ENCODE results near the gene COL27A1.
A peak's percentile ranks its signal among the peaks of the same experiment; 100 is the strongest.

Gene COL27A1

GRCh38 chr9:114282926-114283325, 127.6 kb downstream of the COL27A1 start (continued):
- TF ChIP-seq PRDM10 (tag by site-specific recombination; IDR thresholded peaks at IDR 0.05) (no peak), ZBTB8A (tag by site-specific recombination; IDR thresholded peaks at IDR 0.05) (no peak), REST (tag by site-specific recombination; IDR thresholded peaks at IDR 0.05) (no peak), ZNF629 (tag by site-specific recombination; IDR thresholded peaks at IDR 0.05) (peak; percentile 51; the same call in 1 of the 2 replicates), ZNF221 (tag by site-specific recombination; IDR thresholded peaks at IDR 0.05; ENCODE audit: borderline replicate concordance) (no peak), ZNF2 (tag by site-specific recombination; IDR thresholded peaks at IDR 0.05) (no peak), ZNF341 (tag by site-specific recombination; IDR thresholded peaks at IDR 0.05; ENCODE audit: low read depth) (no peak), ZNF660 (tag by site-specific recombination; IDR thresholded peaks at IDR 0.05) (0 out of 2 replicates have a peak, but pooled peaks have one; percentile 25), MZF1 (tag by site-specific recombination; IDR thresholded peaks at IDR 0.05; ENCODE audit: borderline replicate concordance) (no peak), SETDB1 (IDR thresholded peaks at IDR 0.05; ENCODE audit: insufficient read length, low read length) (no peak), ZNF133 (tag by site-specific recombination; IDR thresholded peaks at IDR 0.05) (no peak), ZNF654 (tag by site-specific recombination; IDR thresholded peaks at IDR 0.05; ENCODE audit: low read depth) (no peak), ZNF624 (tag by site-specific recombination; IDR thresholded peaks at IDR 0.05) (no peak), ZNF223 (tag by site-specific recombination; IDR thresholded peaks at IDR 0.05) (no peak), ZNF501 (tag by site-specific recombination; IDR thresholded peaks at IDR 0.05) (no peak), GLI2 (tag by site-specific recombination; IDR thresholded peaks at IDR 0.05; ENCODE audit: borderline replicate concordance, low read depth) (no peak), ZNF704 (tag by site-specific recombination; IDR thresholded peaks at IDR 0.05) (no peak), ATF2 (tag by site-specific recombination; IDR thresholded peaks at IDR 0.05; ENCODE audit: low read depth) (peak; percentile 95)
- TF ChIP-seq, protein P1, sequence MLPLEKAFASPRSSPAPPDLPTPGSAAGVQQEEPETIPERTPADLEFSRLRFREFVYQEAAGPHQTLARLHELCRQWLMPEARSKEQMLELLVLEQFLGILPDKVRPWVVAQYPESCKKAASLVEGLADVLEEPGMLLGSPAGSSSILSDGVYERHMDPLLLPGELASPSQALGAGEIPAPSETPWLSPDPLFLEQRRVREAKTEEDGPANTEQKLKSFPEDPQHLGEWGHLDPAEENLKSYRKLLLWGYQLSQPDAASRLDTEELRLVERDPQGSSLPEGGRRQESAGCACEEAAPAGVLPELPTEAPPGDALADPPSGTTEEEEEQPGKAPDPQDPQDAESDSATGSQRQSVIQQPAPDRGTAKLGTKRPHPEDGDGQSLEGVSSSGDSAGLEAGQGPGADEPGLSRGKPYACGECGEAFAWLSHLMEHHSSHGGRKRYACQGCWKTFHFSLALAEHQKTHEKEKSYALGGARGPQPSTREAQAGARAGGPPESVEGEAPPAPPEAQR (tag by site-specific recombination; IDR thresholded peaks at IDR 0.05) = no peak
- TF ChIP-seq, protein P2, sequence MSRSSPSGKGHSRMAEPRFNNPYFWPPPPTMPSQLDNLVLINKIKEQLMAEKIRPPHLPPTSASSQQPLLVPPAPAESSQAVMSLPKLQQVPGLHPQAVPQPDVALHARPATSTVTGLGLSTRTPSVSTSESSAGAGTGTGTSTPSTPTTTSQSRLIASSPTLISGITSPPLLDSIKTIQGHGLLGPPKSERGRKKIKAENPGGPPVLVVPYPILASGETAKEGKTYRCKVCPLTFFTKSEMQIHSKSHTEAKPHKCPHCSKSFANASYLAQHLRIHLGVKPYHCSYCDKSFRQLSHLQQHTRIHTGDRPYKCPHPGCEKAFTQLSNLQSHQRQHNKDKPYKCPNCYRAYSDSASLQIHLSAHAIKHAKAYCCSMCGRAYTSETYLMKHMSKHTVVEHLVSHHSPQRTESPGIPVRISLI (tag by site-specific recombination; IDR thresholded peaks at IDR 0.05) = no peak
- TF ChIP-seq, protein P3, sequence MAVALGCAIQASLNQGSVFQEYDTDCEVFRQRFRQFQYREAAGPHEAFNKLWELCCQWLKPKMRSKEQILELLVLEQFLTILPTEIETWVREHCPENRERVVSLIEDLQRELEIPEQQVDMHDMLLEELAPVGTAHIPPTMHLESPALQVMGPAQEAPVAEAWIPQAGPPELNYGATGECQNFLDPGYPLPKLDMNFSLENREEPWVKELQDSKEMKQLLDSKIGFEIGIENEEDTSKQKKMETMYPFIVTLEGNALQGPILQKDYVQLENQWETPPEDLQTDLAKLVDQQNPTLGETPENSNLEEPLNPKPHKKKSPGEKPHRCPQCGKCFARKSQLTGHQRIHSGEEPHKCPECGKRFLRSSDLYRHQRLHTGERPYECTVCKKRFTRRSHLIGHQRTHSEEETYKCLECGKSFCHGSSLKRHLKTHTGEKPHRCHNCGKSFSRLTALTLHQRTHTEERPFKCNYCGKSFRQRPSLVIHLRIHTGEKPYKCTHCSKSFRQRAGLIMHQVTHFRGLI (tag by site-specific recombination; IDR thresholded peaks at IDR 0.05) = no peak
- TF ChIP-seq, protein P4, sequence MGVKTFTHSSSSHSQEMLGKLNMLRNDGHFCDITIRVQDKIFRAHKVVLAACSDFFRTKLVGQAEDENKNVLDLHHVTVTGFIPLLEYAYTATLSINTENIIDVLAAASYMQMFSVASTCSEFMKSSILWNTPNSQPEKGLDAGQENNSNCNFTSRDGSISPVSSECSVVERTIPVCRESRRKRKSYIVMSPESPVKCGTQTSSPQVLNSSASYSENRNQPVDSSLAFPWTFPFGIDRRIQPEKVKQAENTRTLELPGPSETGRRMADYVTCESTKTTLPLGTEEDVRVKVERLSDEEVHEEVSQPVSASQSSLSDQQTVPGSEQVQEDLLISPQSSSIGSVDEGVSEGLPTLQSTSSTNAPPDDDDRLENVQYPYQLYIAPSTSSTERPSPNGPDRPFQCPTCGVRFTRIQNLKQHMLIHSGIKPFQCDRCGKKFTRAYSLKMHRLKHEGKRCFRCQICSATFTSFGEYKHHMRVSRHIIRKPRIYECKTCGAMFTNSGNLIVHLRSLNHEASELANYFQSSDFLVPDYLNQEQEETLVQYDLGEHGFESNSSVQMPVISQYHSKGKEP (tag by site-specific recombination; IDR thresholded peaks at IDR 0.05) = no peak

Data from HEK293 (cell line).